GM19025 (cell line): ENCODE data around the gene ZNF853.
"Not testable (repeated sequence)": the region's sequence is repeated elsewhere in the genome, so short reads cannot be mapped to it uniquely, and the experiment has no call there.

Source experiments
- ATAC-seq: cut with Tn5 transposase; IDR thresholded peaks from one replicate; pipeline ENCODE4 v1.9.1; 2021; ENCODE audit warnings: mild to moderate bottlenecking, low read depth, moderate library complexity; ENCODE audit not compliant: unreplicated experiment

Gene ZNF853

DNA sequence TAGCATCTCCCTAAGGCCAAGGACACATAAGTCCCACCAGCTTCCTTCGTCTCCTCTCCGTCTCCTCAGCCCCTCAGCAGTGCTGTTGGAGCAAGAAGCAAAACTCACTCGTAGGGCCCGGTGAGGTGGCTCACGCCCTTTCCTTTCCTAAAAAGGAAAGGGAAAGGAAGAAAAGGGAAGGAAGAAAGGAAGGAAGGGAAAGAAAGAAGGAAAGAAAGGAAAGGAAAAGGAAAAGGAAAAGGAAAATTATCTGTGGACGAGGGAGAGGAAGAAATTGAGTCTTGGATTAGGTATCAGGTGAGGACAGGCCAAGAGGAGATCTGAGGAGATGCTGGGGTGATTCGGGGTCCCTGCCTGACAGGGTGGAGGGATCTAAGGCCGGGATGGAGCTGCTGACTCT, 18.6 kb downstream of the ZNF853 start:
- ATAC-seq = no peak

DNA sequence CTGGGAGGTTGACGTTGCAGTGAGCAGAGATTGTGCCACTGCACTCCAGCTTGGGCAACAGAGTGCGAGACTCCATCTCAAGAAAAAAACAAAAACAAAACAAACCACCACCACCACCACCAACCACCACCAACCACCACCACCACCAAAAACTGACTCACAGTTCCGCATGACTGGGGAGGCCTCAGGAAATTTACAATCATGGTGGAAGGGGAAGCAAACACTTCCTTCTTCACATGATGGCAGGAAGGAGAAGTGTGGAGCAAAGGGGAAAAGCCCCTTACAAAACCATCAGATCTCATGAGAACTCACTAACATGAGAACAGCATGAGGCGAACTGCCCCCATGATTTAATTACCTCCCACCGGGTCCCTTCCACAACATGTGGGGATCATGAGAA, 19.6 kb downstream of the ZNF853 start:
- not testable (repeated sequence) for ATAC-seq

DNA sequence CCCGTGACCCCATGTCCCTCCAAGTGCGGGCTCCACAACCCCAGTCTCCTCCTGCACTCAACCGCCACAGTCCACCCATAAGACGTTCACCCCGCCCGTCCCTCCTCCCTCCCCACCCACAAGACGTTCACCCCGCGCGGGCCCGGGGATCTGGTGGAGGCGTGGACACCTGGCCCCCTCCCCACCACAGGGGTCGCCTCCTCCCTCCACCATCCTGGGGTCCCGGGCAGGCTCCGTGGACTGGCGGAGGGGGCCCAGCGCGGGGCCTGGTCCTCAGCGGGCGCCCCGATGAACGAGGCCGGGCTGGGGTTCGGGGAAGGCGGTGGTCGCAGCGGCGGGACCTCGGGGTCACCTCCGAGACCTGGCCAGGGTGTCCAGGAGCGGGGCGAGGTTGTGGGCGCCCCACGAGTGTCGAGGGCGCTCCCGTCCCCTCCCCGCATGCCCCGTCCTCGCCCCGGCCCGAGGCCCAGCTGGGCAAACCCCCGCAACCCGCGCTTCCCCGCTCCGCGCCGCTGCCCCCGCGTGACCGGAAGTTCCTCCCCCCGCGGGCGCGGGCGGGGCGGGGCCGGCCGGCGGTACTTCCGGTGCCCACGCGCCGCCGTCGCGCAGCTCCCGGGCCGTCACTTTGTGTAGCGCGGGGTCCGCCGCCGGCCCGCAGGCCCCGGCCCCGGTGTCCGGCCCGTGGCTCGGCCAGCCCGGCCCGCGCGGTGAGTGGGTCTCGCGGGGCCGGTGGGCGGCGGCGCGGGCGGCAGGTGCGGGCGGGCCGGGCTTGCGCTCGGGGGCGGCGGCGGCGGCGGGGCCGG, 21.5 kb downstream of the ZNF853 start, which contains the start of gene ZNF316:
Gene ZNF316, plus strand, starts transcription at position 578 of the 803 bp plus-strand sequence. CDS start 5,092 bp downstream, outside the sequence.
- ATAC-seq = peak; percentile 80

DNA sequence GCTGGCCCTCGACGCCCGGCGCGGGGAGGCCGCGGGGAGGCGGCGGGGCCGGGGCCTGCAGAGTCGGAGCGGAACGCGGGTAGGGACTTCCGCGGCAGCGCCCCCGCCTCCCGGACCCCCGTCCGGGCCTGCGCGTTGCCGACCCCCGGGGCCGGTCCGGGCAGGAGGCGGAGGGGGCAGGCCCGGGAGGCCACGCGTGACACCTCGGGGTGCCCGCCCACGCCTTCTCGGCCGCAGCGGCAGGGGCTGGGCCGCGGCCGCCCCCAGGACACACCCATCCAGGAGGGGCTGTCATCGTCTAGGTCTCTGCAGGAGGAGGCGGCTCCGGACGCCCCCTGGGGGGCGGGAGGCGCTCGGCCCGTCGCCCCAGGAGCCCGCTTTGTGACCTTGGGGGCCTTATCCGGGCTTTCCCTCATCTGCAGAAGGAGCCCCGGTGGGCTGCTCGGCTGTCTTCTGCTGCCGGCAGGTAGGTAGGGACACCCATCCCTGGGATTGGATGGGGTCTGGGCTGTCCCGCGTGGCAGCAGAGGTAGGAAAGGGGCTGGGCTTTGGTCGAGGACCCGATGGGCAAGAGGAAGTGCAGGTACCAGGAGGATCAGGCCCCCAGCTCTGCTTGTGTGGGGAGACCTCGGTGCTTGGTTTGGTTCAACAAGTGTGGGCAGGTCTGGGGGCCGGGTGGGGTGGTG, 22.3 kb downstream of the ZNF853 start:
- peak; percentile 73 for ATAC-seq

DNA sequence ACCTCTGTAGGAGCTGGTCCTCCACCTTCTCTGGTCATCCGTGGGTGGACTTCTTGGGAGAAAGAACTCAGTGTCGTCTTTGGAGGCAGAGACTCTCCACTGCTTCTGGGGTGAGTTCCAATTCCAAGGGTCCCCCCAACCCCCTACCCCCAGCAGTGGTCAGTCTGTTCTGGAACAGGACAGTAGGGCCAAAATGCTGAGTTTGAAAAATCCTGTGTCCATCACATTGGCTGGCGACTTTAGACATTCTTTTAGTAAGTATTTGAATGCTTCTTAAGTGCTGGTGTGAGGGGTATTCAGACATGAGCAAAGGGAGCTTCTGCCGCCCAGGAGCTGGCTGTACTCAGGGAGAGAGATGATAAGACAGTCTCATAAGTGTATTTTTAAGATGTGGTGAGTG, 23.6 kb downstream of the ZNF853 start:
- ATAC-seq = no peak

DNA sequence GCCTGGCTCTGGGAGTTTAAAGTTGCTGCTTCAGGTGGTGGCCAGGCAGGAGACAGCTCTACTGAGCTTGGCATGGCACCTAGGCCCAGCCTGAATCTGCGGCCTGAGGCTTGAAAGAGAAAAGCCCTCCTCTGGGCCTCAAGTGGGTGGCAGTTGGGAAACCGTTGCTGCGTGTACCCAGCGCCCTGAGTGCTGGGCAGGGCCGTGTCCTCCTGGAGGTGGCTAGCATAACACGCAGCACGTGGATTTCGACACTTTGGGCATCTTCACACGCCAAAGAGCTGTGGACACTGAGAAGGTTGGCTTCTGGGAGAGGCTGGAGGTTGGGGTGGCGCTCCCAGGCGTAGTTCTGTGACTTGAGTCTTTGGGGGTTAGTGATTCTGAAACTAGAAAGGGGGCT, 24.2 kb downstream of the ZNF853 start:
- ATAC-seq = no peak

DNA sequence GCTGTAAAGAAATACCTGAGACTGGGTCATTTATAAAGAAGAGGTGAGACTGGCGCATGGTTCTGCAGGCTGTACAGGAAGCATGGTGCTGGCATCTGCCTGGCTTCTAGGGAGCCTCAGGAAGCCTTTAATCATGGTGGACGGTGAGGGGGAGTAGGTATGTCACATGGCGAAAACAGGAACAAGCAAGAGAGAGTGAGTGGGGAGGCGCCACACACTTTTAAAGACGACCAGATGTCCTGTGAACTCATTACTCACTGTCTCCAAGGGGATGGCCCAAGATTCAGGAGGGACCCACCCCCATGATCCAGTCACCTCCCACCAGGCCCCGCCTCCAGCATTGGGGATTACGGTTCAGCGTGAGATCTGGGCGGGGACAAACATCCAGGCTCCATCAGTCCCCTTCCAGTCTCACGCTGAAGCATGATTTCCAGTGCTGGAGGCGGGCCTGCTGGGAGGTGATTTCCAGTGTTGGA, 24.9 kb downstream of the ZNF853 start:
- ATAC-seq = no peak

DNA sequence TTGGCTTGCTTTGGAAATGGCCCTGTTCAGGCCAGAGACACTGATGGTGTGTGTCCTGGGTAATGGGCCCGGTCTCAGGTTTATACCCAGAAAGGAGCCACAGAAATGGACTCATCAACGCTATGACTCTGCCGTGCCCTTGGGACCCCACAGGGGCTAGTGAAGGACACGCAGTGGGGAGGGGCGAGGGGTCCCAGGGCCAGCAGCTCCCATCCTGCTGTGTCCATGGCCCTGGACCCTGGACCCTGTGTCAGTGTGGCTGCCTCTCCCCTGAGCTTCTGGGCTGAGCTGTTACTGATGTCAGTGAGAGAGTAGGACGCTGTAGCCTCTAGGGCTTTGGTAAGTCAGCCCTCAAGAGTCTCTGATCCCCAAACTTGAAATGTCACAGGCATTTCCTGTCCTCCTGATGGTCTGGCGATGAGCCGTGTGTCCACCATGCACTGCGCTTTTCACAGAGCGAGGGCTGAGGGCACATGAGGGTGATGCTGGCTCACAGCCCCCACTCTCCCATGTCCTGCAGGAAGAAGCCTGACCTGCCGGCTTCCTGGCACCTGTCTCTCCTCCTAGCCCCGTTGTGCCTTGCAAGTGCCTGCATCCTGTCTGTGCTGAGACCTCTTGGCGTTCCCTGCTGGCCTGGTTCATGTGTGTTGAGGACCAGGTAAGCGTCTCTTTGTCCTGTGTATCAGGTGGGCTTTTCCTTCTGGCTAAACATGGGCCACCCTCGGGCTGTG, 26.1 kb downstream of the ZNF853 start:
- no peak for ATAC-seq

DNA sequence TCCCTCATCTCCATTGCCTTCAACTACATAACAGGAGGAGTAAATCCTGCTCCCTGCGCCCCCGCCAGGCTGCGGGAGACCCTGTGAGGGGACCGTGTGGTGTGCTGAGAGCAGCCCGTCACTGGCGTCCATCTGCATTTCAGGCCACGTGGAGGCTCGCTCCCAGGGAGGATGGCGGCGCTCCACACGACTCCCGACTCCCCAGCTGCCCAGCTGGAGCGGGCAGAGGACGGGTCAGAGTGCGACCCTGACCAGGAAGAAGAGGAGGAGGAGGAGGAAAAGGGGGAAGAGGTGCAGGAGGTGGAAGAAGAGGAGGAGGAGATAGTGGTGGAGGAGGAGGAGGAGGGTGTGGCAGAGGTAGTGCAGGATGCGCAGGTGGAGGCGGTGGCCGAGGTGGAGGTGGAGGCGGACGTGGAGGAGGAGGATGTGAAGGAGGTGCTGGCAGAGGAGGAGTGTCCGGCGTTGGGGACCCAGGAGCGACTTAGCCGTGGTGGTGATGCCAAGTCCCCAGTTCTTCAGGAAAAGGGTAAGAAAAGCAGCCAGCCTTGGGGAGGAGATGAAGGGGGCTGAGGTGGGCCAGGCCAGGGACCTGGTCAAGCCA, 26.9 kb downstream of the ZNF853 start:
- no peak for ATAC-seq

DNA sequence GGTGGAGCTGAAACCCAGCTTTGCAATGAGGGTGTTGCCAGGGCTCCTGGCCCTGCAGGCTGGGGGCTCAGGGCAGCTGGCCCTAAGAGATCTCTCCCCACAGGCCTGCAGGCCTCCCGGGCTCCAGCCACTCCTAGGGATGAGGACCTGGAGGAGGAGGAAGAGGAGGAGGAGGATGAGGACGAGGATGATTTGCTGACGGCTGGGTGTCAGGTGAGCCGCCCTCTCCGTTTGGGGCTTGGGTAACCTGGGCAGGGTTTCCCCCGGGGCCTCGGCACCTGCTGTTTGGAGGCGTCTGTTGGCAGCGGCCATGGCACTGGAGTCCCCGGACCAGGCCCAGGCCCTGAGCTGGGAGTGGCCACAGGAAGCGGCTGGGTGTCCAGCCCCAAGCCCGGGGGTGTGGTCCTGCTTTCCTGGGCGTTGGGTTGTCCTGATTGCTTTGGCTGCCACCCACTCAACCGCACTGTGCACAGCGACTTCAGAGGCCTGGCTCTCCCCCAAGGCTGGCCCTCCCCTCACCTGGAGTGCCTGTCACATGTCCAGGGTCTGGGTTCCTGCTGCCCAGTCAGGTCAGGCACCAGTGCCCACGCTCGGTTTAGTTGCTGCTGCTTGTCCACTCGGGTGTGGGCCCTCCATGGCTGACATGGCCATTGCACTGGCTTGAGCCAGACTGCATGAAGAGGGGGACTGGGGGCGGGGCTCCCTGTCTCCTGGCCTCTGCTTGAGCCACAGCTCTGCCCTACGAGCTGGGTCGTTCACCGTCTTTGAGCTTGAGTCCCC, 27.6 kb downstream of the ZNF853 start:
- ATAC-seq = no peak

DNA sequence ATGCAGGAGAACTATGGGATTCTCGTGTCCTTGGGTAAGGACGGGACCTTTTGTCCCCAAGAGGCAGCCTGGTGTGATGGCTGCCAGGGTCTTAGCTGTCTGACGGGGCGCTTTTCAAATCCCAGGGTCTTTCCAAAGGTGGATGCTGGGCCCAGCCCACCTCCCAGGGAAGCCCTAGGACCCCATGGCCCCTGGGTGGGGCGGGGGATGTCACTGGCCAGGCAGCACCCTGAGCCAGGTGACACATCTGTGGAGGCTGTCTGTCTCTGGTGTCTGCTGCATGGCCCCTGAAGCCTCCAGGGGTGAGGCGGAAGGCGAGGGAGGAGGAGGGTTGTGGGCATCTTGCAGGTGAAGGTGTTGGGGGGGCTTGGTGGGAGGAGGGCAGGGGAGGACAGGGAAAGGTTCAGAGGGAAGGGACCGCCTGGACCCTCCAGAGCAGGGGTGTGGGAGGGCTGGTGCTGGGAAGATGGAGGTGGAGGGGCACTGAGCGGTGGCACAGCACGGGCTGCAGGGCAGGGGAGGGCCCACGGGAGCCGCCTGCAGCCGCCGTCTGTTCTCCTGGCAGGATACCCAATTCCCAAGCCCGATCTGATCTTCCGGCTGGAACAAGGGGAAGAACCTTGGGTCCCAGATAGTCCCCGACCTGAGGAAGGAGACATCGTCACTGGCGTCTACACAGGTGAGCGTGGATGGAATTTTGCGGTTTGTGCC, 28.7 kb downstream of the ZNF853 start:
- ATAC-seq = no peak

DNA sequence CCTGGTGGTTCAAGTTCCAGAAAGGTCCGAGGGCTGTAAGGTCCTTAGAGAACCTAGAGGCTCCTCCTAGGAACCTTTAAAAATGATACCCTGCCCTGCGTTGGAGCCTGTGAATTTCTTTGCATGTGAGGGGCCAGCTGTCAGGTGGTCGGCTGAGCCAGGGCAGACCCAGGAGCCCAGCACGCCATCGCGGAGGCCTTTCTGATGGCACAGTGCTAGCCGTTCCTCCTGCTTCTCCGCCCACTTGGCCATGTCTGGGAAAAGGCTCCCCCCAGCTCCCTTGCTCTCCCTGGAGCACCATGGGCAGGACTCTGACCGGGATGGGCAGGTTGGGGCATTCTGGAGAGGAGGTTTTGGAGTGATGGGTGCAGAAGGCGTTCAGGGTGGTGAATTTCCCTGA, 29.3 kb downstream of the ZNF853 start:
- no peak for ATAC-seq

DNA sequence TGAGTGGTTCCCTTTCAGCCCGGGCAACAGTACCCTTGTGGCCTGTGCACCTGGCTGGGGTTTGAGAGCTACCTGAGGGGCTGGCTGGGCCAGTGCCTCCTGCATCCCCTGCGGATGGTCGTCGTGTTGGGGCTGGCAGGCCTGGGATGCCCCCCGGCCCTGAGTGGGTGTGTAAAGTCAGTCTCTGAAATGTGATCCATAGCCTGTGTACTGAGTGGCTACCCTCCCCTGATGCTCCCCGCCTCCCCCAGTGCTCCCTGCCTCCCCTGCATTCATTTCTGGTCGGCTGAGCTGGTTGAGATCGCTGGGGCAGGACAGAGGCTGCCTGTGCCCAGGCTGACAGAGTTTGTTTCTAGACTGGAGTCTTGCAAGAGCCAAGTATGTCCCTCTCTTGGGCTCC, 31.1 kb downstream of the ZNF853 start:
- ATAC-seq = no peak

DNA sequence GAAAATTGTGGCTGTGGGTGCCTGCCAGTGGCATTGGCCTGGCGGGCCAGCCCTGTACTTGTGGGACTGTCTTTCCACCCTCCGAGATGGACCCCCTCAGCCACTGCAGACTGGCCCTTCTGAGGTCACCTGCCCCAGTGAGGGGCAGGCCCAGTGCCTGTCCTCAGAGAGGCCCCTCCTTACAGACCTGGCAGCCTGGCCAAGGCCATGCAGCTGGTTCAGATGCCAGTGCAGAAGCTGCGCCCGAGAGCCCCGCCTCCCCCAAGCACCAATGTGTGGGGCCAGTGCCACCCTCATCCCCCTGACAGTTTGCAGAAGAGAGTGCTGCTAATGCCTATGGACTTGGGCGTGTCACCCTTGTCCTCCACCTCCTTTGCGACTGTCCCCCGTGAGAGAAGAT, 31.7 kb downstream of the ZNF853 start:
- no peak for ATAC-seq

DNA sequence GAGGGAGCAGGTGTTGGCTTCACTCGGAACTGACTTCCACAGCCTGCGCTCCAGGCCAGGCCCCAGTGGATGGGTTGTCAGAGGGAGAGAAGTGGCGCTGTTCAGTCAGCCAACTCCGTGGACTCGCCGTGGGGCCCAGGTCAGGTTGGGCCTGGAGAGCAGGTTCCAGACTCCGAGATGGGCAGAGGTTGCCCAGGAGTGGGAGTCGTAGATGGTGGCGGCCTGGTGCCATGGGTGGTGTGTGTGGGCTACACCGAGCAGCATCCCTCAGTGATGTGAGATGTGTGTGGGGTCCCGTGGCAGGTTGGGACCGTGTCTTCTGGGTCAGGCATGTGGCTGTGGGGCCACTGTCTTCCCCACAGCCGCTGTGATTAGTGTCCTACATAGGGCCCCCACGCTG, 32.1 kb downstream of the ZNF853 start:
- ATAC-seq = no peak

DNA sequence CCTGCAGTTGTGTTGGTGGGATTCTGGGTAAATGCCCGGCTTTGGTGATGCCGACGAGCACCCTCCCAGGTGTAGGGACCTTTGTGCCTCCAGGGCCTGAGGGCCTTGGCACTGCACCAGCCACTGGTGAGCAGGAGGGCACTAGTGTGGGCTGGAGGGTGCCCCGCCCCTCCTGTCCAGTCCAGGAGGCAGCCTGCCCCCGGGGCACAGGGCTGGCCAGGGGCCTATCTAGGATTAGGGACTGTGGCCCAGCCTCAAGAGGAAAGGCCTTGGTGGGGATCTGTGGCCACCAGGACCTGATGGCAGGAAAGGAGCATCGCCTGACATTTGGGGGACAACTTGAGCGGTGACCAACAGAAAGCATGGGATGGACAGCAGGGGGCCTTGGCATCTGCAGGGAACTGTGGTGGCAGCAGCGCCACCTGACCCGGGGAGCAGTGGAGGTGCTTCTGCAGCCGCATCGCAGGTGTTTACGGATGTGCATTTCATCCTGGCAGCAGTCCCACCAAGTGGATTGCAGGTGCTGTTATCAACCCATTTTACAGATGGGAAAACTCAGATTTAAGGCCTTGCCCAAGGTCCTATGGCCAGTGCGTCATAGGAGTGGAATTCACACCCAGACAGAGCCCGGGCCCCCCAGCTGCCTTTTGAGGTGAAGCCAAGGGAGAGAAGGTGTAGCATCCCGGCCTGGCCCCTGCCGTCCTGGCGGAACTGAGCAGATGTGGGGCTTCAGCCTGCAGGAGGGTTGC, 32.8 kb downstream of the ZNF853 start:
- no peak for ATAC-seq

DNA sequence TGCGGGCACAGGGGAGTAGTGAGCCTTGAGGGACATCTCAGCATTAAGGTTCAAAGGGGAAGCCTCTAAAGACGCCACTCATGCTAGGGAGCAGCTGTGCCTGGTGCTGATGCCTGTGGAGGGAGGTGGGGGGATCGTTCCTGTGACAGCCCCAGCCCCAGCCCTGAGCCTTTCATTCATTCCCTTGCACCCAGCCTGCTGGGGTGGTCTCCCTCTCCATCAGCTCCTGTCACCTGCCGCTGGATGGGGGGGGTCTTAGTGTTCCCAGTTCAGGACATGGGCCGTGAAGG, 33.4 kb downstream of the ZNF853 start:
- no peak for ATAC-seq

DNA sequence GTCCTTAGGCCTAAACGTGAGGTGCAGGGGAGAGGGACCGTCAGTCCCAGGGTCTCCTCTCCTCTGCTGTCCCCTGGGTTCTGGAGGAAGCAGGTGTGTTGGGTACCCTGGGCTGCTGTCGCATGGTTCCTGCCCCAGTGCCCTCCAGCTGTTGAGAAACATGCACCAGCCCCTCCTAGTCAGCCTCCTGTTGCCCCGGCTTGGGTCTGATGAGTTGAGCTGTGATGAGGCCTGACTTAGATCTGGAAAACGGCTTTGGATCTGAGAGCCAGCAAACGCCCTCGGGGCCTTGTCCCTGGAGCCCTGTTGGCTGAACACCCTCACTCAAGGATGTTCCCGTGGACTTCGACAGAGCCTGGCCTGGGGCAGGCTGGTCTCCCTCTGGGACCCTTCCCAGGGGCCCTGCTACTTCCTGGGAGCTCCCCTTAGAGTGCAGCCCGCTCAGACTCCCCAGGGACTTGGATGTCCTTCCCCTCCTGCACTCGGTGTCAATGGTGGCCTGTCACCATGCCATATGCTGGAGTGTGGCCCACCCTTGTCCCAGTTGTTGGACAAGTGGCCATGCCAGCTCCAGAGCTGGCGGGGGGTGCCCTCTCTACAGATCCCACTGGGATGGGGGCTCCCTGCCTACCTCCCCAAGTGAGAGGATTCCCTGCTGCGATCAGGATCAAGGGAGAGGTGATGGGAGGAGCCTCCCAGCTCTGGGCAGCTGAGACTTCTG, 34.0 kb downstream of the ZNF853 start:
- no peak for ATAC-seq
